H1 (cell line): ENCODE results near the gene MSANTD3. TPM values are rescaled to one million over a fixed set of nuclear protein-coding genes. Genes with fewer than 3 reads are reported as not detected.

ENCODE experiments used
- CTCF ChIA-PET: fragments of 300-600 bp; sonication (Branson Sonifier 250); formaldehyde crosslinking; loops from one replicate; lab custom pipeline; 2021; ENCODE audit not compliant: partially characterized antibody; lab: Charles Lee
- POLR2A ChIA-PET: fragments of 300-600 bp; sonication (Branson Sonifier 250); formaldehyde crosslinking; loops from one replicate; lab custom pipeline; 2021; ENCODE audit warnings: inconsistent platforms; ENCODE audit not compliant: partially characterized antibody; lab: Charles Lee
- DNase-seq, 2 experiments: peaks; one replicate each; pipeline versions ENCODE4 v3.0.0 to v3.0.0-alpha.2; 2010 to 2022; ENCODE audit warnings: low spot score in 2 of 2, low read depth in 1 of 2, mixed read lengths in 1 of 2
- FAIRE-seq: peaks from 2 replicates; lab custom pipeline; 2011; peaks lifted over from hg19 to GRCh38; lab: Jason Lieb, UNC
- H2AFZ ChIP-seq: 2 replicates; pipeline ENCODE4 v1.8.1; 2012; ENCODE audit warnings: low read length, inconsistent platforms
- H2AK5ac ChIP-seq: 2 replicates; pipeline ENCODE4 v1.6.1; 2013; ENCODE audit warnings: low read depth, low read length
- H2BK120ac ChIP-seq: replicated peaks from 2 replicates; pipeline ENCODE3; 2013; ENCODE audit warnings: low read depth, low read length, inconsistent platforms
- H2BK12ac ChIP-seq: 2 replicates; pipeline ENCODE4 v1.6.1; 2013; ENCODE audit warnings: low read depth, low read length
- H2BK15ac ChIP-seq: 2 replicates; pipeline ENCODE4 v1.6.1; 2013; ENCODE audit warnings: low read length
- H2BK20ac ChIP-seq: 2 replicates; pipeline ENCODE4 v1.6.1; 2013; ENCODE audit warnings: low read length
- H2BK5ac ChIP-seq: 2 replicates; pipeline ENCODE4 v1.6.1; 2013; ENCODE audit warnings: low read depth, low read length
- H3K14ac ChIP-seq: 2 replicates; pipeline ENCODE4 v1.6.1; 2013; ENCODE audit warnings: inconsistent platforms; ENCODE audit not compliant: insufficient read length
- H3K18ac ChIP-seq: 2 replicates; pipeline ENCODE4 v1.6.1; 2013; ENCODE audit warnings: low read length; ENCODE audit errors: extremely low read depth
- H3K23ac ChIP-seq: 2 replicates; pipeline ENCODE4 v1.6.1; 2013; ENCODE audit warnings: inconsistent platforms; ENCODE audit not compliant: insufficient read length
- H3K23me2 ChIP-seq: 2 replicates; pipeline ENCODE4 v1.6.1; 2013; ENCODE audit warnings: low read depth, low read length
- H3K27ac ChIP-seq: 2 replicates; pipeline ENCODE4 v1.6.1; 2011; ENCODE audit warnings: low read depth, low read length, inconsistent platforms
- H3K27me3 ChIP-seq, 4 experiments: replicated peaks in 1 of 4; 1 replicate in 1 of 4; 2 replicates in 3 of 4; pipeline versions ENCODE4 v1.6.1 to v1.8.1; 2011 to 2013; ENCODE audit warnings: low read length in 3 of 4, mild to moderate bottlenecking in 3 of 4, inconsistent platforms in 2 of 4, mixed read lengths in 2 of 4, moderate library complexity in 1 of 4; ENCODE audit not compliant: control insufficient read depth in 3 of 4, insufficient read depth in 3 of 4; ENCODE audit errors: extremely low read depth in 1 of 4
- H3K36me3 ChIP-seq, 4 experiments: 2 replicates each; pipeline versions ENCODE4 v1.6.1 to v1.8.1; 2011 to 2013; ENCODE audit warnings: mild to moderate bottlenecking in 4 of 4, low read length in 3 of 4, moderate library complexity in 2 of 4, control low read depth in 1 of 4, inconsistent platforms in 1 of 4; ENCODE audit not compliant: insufficient read depth in 4 of 4, control insufficient read depth in 2 of 4
- H3K4ac ChIP-seq: replicated peaks from 2 replicates; pipeline ENCODE3; 2013; ENCODE audit warnings: low read length, low read depth, mixed read lengths, inconsistent platforms; ENCODE audit not compliant: insufficient read length
- H3K4me1 ChIP-seq, 4 experiments: replicated peaks in 1 of 4; 1 replicate in 1 of 4; 2 replicates in 3 of 4; pipeline versions ENCODE4 v1.6.1 to v1.8.1; 2011 to 2013; ENCODE audit warnings: low read length in 3 of 4, inconsistent platforms in 2 of 4, mixed read lengths in 1 of 4; ENCODE audit not compliant: insufficient read depth in 4 of 4, control insufficient read depth in 3 of 4
- H3K4me2 ChIP-seq, 2 experiments: 2 replicates each; pipeline versions ENCODE4 v1.6.1 to v1.8.1; 2011 to 2013; ENCODE audit warnings: low read depth in 2 of 2, low read length in 2 of 2, control low read depth in 1 of 2, inconsistent platforms in 1 of 2, mild to moderate bottlenecking in 1 of 2; ENCODE audit not compliant: insufficient read depth in 1 of 2
- H3K4me3 ChIP-seq, 4 experiments: fragments of 200-600, 300-600 bp in 1 of 4; sonication (generic), shearing (Covaris generic), sonication (Bioruptor Twin) in 1 of 4; 2 replicates each; pipeline versions ENCODE4 v1.5.1 to v1.8.1; 2011 to 2016; ENCODE audit warnings: low read length in 4 of 4, low read depth in 3 of 4, control low read depth in 2 of 4, inconsistent platforms in 2 of 4, mild to moderate bottlenecking in 2 of 4, mixed read lengths in 1 of 4, moderate library complexity in 1 of 4; ENCODE audit not compliant: insufficient read depth in 2 of 4; ENCODE audit errors: extremely low read depth in 1 of 4
- H3K56ac ChIP-seq: replicated peaks from 2 replicates; pipeline ENCODE3; 2013; ENCODE audit warnings: low read depth, mild to moderate bottlenecking, mixed read lengths, low read length, inconsistent platforms; ENCODE audit not compliant: insufficient read length
- H3K79me1 ChIP-seq: 2 replicates; pipeline ENCODE4 v1.6.1; 2013; ENCODE audit warnings: low read depth, low read length, control low read depth
- H3K79me2 ChIP-seq, 2 experiments: 2 replicates each; pipeline versions ENCODE4 v1.6.1 to v1.8.1; 2012 to 2013; ENCODE audit warnings: low read length in 2 of 2, mild to moderate bottlenecking in 2 of 2, inconsistent platforms in 1 of 2; ENCODE audit not compliant: insufficient read depth in 2 of 2, control insufficient read depth in 1 of 2
- H3K9ac ChIP-seq, 4 experiments: replicated peaks in 1 of 4; 1 replicate in 1 of 4; 2 replicates in 3 of 4; pipeline versions ENCODE4 v1.6.1 to v1.8.1; 2011 to 2013; ENCODE audit warnings: low read depth in 3 of 4, low read length in 3 of 4, control low read depth in 2 of 4, mild to moderate bottlenecking in 2 of 4, moderate library complexity in 2 of 4, inconsistent platforms in 1 of 4; ENCODE audit errors: extremely low read depth in 1 of 4
- H3K9me3 ChIP-seq, 2 experiments: 2 replicates each; pipeline versions ENCODE4 v1.6.1 to v1.8.1; 2012 to 2013; ENCODE audit warnings: mild to moderate bottlenecking in 2 of 2, moderate library complexity in 2 of 2, control low read depth in 1 of 2, inconsistent platforms in 1 of 2, low read depth in 1 of 2, low read length in 1 of 2, mixed read lengths in 1 of 2; ENCODE audit not compliant: insufficient read depth in 2 of 2
- H4K20me1 ChIP-seq, 2 experiments: replicated peaks in 1 of 2; 2 replicates each; pipeline versions ENCODE3 to v1.8.1; 2011 to 2013; ENCODE audit warnings: inconsistent platforms in 2 of 2, low read length in 2 of 2, mild to moderate bottlenecking in 1 of 2; ENCODE audit not compliant: insufficient read depth in 2 of 2, control insufficient read depth in 1 of 2
- H4K5ac ChIP-seq: 2 replicates; pipeline ENCODE4 v1.6.1; 2013; ENCODE audit warnings: low read length, low read depth, mixed read lengths, inconsistent platforms; ENCODE audit not compliant: insufficient read length
- H4K8ac ChIP-seq: 2 replicates; pipeline ENCODE4 v1.8.0; 2013; ENCODE audit warnings: mild to moderate bottlenecking, moderate library complexity, low read length, inconsistent platforms; ENCODE audit not compliant: insufficient read depth; ENCODE audit errors: extremely low read depth
- H4K91ac ChIP-seq: replicated peaks from 2 replicates; pipeline ENCODE3; 2013; ENCODE audit warnings: low read length, mixed read lengths, inconsistent platforms; ENCODE audit not compliant: insufficient read length
- SAP30 ChIP-seq: fragments of 300-600 bp; sonication (generic); IDR thresholded peaks from 2 replicates; pipeline ENCODE4 v1.7.1; 2012; ENCODE audit warnings: low read length, moderate library complexity, mild to moderate bottlenecking, inconsistent platforms; ENCODE audit not compliant: insufficient read depth, insufficient replicate concordance
- WGBS, 2 experiments: shearing (Covaris generic) in 1 of 2; methylation state at CpG; one replicate each; pipeline versions ENCODE4 v1.1.6 to v1.1.7; 2013 to 2015; ENCODE audit warnings: low lambda C conversion rate in 2 of 2, mixed read lengths in 2 of 2, inconsistent platforms in 1 of 2, low coverage in 1 of 2, missing lambda C conversion rate in 1 of 2; ENCODE audit not compliant: insufficient replicate concordance in 2 of 2, insufficient coverage in 1 of 2, insufficient read length in 1 of 2; ENCODE audit errors: extremely low coverage in 1 of 2, missing lambda C conversion rate in 1 of 2; 5-methylcytosine and 5-hydroxymethylcytosine counted together
- polyA plus RNA-seq, 7 experiments: library from polyadenylated mRNA; depleted of rRNA in 3 of 7; stranded (reverse) in 5 of 7; unstranded in 2 of 7; fragments of >200 nt in 5 of 7; fragments of 200-250 nt in 2 of 7; gene quantifications; 1 replicate in 5 of 7; 2 replicates in 1 of 7; 4 replicates in 1 of 7; pipeline versions ENCODE4 v1.2.1 to v1.2.3, GENCODE V29; 2011 to 2013; ENCODE audit warnings: missing spikeins in 2 of 7, mixed read lengths in 2 of 7
- total RNA-seq: library from RNA; stranded (reverse); fragmentation: NEBNext Ultra II Directional; extraction: Animal tissue kit (Norgen Biotek cat#: 25700); gene quantifications from 2 replicates; pipeline ENCODE4 v1.2.1, GENCODE V29; 2021

The MSANTD3 gene
- total and polyA plus RNA-seq, 2 of the 8 experiments (the other 6 are each of a cell fraction or from before 2014, with no cell fraction given): 12.0 to 41.3 TPM

DNA sequence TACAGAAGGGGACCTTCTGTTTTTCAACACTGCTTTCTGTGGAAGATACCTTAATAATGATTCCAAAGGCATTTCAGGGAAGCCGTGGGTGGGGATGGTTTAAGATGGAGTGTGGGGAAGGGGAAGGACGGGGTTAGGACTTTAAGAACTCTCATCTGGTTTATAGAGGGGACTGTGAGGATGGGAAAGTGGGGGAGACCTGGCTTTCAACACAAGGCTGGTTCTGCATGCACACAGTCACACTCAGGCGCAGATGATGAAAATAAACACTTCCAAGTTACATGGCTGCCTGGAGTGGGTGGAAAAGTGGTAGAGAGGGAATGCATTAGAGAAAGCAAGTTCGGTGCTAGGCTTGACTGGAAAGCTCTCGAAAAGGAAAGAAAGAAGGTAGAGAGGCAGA lies 4.9 kb downstream of the MSANTD3 start:
- no peak overlapping the region for H2BK12ac ChIP-seq
- H3K14ac ChIP-seq: no peak overlapping the region
- ChIA-PET CTCF (no interaction called here), POLR2A (interaction anchor here (1.0 kb wide), 1 partner anchor 70 kb away, joined by 3 read pairs; no protein-coding TSS in a partner anchor)
- H4K20me1 ChIP-seq: peaks cover 0 to 9% of the 10 kb centered on the region in 2 experiments
- FAIRE-seq (no peak), DNase-seq (no peak)
- H2BK120ac ChIP-seq: no peak overlapping the region
- no peak overlapping the region for H2BK5ac ChIP-seq
- H3K9me3 ChIP-seq: no peaks in the 10 kb centered on the region
- H3K23me2 ChIP-seq: peaks cover 5% of the 10 kb centered on the region; the same call in 1 of the 2 replicates
- WGBS, 2 experiments: 80% methylated on average over 5 of the region's 5 CpGs; no CpG with 5 or more reads in 1 of the 2 experiments
- H3K27ac ChIP-seq: no peak overlapping the region
- no peak for TF ChIP-seq SAP30
- no peak overlapping the region for H2BK15ac ChIP-seq
- no peak overlapping the region for H4K8ac ChIP-seq
- no peak overlapping the region for H3K4me3 ChIP-seq
- H4K5ac ChIP-seq: no peak overlapping the region
- H2AFZ ChIP-seq: no peak overlapping the region
- H3K4ac ChIP-seq: no peak overlapping the region
- H3K79me1 ChIP-seq: peaks cover 12% of the 10 kb centered on the region
- no peaks in the 10 kb centered on the region for H3K27me3 ChIP-seq
- no peak overlapping the region for H2AK5ac ChIP-seq
- H3K36me3 ChIP-seq: no peaks in the 10 kb centered on the region
- peaks cover 0 to 11% (median 6%) of the 10 kb centered on the region in 4 experiments; a peak in 3 of 7 replicates for H3K4me1 ChIP-seq
- no peak overlapping the region for H2BK20ac ChIP-seq
- H3K18ac ChIP-seq: no peak overlapping the region
- no peak overlapping the region for H3K4me2 ChIP-seq
- H3K9ac ChIP-seq: no peak overlapping the region
- H3K79me2 ChIP-seq: peaks cover 0 to 77% of the 10 kb centered on the region in 2 experiments; a peak in 3 of 4 replicates
- no peak overlapping the region for H4K91ac ChIP-seq
- H3K23ac ChIP-seq: no peak overlapping the region
- no peak overlapping the region for H3K56ac ChIP-seq
